ENCODE results near the gene NEDD4L.

Gene NEDD4L

DNA sequence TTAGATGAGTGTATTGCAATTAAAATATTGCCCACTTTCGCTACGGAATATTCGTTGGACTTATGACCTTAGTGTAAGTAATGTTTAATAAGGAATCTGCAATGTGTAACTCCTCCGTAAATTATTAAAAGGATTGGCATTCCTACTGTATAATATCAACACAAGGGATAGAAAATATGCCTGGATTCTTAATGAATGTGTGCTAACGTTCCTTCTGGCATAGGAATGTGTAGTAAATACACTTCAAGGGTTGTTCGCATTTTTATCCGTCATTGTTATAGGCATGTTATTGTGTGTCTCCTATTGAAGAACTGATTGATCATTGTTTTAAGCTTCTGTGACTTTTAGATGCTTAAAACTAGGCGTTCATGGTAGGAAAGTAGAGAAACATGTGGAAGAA is 134.5 kb downstream of the NEDD4L start:
- TF ChIP-seq, protein P1, sequence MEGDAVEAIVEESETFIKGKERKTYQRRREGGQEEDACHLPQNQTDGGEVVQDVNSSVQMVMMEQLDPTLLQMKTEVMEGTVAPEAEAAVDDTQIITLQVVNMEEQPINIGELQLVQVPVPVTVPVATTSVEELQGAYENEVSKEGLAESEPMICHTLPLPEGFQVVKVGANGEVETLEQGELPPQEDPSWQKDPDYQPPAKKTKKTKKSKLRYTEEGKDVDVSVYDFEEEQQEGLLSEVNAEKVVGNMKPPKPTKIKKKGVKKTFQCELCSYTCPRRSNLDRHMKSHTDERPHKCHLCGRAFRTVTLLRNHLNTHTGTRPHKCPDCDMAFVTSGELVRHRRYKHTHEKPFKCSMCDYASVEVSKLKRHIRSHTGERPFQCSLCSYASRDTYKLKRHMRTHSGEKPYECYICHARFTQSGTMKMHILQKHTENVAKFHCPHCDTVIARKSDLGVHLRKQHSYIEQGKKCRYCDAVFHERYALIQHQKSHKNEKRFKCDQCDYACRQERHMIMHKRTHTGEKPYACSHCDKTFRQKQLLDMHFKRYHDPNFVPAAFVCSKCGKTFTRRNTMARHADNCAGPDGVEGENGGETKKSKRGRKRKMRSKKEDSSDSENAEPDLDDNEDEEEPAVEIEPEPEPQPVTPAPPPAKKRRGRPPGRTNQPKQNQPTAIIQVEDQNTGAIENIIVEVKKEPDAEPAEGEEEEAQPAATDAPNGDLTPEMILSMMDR (IDR thresholded peaks at IDR 0.05; ENCODE audit: insufficient read depth, low read length, missing control alignments) = no peak

DNA sequence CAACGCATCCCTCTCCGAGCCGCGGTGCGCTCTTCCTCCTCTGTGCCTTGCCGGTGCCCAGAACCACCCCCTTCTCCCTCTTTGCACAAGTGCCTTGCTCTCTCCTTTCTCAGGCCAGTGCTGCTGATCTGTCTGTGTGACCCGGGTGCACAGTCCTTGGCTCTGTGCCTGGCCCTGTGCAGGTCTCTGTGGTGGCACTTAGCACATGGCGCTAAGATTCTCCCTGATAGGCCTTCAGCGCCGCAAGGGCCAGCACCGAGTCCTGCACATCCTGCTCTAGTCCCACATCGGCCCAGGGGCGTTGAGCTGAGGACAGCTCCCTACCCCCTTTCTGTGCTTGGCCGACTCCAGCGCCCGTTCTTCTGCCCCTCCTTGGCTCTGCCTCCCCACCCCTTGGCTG is 136.1 kb downstream of the NEDD4L start:
- no peak overlapping the region for H3K4me3 ChIP-seq (ENCODE audit: low read depth, low read length)
- CTCF ChIA-PET = interaction anchor here (0.9 to 9.4 kb wide), 9 partner anchors 14 to 298 kb away, joined by 3 to 122 read pairs (median 7); partner anchors contain the start of gene NEDD4L
- no peak for DNase-seq (ENCODE audit: low read depth, low spot score)
- POLR2A ChIA-PET = no interaction called here
- TF ChIP-seq, protein P1 (IDR thresholded peaks at IDR 0.05; ENCODE audit: insufficient read depth, low read length, missing control alignments) = no peak

More for the DNA sequence above, 134.5 kb downstream of the NEDD4L start:
- DNase-seq (ENCODE audit: low read depth, low spot score) = no peak
- no peak overlapping the region for H3K4me3 ChIP-seq (ENCODE audit: low read depth, low read length)
- POLR2A ChIA-PET = interaction anchor here (0.7 kb wide), 1 partner anchor 102 kb away, joined by 3 read pairs; no protein-coding TSS in a partner anchor
- CTCF ChIA-PET = interaction anchor here (0.7 to 9.4 kb wide), 11 partner anchors 8 to 298 kb away, joined by 3 to 122 read pairs (median 5); partner anchors contain the start of gene NEDD4L

DNA sequence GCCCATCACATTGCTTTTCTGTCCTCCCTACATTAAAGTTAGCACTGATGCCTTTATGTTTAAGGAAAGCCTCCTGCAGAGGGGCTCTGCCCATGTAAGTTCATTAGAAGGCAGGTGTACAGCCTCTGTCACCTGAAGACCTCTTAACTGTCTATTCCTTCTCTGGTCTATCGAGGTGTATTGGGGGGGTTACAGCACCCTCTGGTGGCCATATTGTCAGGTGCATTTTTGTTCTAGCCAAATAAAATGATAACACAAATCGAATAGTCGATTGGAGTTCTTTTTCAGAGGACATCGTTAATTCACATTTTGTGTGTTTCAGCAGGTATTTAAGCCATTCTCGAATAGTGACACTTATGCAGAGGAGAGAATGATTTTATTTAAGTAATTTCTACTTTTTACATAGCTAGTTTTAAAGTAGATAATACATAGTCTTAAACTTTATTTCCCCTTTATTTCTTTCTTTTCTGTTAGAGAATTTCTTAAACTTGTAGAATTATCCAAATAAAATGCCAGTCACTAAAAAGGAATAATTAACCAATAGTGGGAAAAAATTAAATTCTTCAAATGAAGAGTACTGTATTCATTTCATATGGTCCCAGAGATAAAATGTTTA is 136.8 kb downstream of the NEDD4L start:
- H3K4me3 ChIP-seq (ENCODE audit: low read depth, low read length) = no peak overlapping the region
- TF ChIP-seq, protein P1 (IDR thresholded peaks at IDR 0.05; ENCODE audit: insufficient read depth, low read length, missing control alignments) = peak; percentile 68
- no peak for DNase-seq (ENCODE audit: low read depth, low spot score)
- ChIA-PET CTCF (interaction anchor here (0.7 to 9.4 kb wide), 41 partner anchors 8 to 583 kb away, joined by 3 to 122 read pairs (median 4); partner anchors contain the start of gene NEDD4L), POLR2A (no interaction called here)

DNA sequence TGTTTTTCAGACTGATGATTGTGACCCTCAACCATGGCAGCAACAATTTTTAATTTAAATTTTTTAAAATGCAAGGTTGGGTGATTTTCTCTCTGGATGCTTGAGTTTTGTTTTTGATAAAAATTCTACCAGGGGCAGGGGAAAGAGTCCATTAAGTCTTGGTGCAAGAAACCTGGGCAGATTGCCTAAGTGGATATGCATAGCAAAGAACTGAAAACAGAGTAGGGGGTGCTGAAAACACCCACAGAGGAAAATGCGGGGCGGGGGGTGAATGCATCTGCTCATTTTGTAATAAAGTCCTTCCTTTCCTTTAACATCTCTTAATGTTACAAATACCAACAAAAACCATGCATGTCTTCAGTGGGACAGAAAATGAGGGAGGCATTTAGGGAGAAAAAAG is 138.0 kb downstream of the NEDD4L start:
- ChIA-PET POLR2A (no interaction called here), CTCF (interaction anchor here (0.6 to 9.4 kb wide), 27 partner anchors 9 to 313 kb away, joined by 3 to 122 read pairs (median 4); partner anchors contain the start of gene NEDD4L)
- no peak overlapping the region for H3K4me3 ChIP-seq (ENCODE audit: low read depth, low read length)
- TF ChIP-seq, protein P1 (IDR thresholded peaks at IDR 0.05; ENCODE audit: insufficient read depth, low read length, missing control alignments) = no peak
- no peak for DNase-seq (ENCODE audit: low read depth, low spot score)

DNA sequence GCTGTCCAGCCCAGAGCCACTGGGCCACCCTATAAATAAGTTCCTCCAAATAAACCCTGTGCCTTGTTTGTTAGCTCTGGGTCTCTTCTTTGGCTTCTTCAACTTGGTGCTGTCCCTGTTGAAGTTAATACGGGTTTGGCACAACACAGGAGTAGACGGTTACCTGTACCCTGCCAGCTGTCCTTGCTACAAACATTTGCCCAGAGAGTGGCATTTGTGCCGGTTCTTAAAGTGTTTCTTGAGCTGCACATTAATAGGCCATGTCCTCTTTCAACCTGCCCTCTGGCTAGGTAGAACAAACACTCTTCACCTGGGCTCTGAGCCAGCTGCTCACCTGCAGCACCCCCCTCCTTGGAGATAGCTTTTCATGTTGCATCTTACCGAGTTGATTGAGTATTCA is 139.2 kb downstream of the NEDD4L start:
- H3K4me3 ChIP-seq (ENCODE audit: low read depth, low read length) = no peak overlapping the region
- TF ChIP-seq, protein P1 (IDR thresholded peaks at IDR 0.05; ENCODE audit: insufficient read depth, low read length, missing control alignments) = no peak
- CTCF ChIA-PET = interaction anchor here (0.7 to 9.4 kb wide), 4 partner anchors 11 to 301 kb away, joined by 3 to 122 read pairs (median 4); no protein-coding TSS in a partner anchor
- POLR2A ChIA-PET = no interaction called here
- DNase-seq (ENCODE audit: low read depth, low spot score) = no peak

DNA sequence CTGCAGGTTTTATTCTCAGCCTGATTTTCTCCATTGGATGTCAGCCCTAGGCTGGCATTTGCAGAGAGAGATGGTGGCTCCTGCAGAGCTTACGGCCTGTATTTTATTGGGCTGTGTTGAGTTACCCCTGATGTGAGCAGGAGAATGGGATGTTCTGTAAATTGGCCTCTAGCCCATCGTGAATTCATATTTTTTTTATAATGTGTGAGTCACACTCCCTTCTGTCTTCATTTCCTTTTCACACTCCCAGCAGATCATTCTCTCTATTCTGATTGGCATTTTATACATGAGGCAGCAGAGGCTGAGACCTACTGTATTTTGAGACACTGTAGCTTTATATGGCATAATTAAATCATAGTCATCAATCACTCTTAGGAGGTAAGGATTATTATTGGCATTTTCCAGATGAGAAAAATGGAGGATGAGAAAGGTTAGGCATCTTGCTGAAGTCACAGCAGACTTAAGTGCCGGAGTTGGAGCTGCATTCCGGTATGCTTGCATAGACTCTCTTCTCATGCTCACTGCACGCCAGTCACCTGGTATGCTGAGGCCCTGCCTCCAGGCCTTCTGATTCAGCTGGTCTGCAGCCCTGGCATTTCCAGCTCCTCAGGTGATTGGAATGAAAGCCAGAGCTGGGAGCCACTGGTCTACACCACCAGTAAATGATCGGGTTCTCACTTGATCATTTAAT is 142.4 kb downstream of the NEDD4L start:
- no peak overlapping the region for H3K4me3 ChIP-seq (ENCODE audit: low read depth, low read length)
- ChIA-PET POLR2A (no interaction called here), CTCF (interaction anchor here (1.0 to 2.0 kb wide), 5 partner anchors 8 to 304 kb away, joined by 3 to 6 read pairs (median 5); partner anchors contain the start of gene NEDD4L)
- TF ChIP-seq, protein P1 (IDR thresholded peaks at IDR 0.05; ENCODE audit: insufficient read depth, low read length, missing control alignments) = no peak
- peak; percentile 80 for DNase-seq (ENCODE audit: low read depth, low spot score)

All from AG04449 (cell line).